Activated T-cell treated with anti-CD3 and anti-CD28 coated beads, Interleukin-2, amount 50 U/mL, for 72 hours (primary cell): ENCODE data around the gene CTPS1. TPM values are rescaled to one million over a fixed set of nuclear protein-coding genes. Genes with fewer than 3 reads are reported as not detected.

Source experiments
- ATAC-seq, 2 donors: fragments of 150-1000 bp; cut with Tn5 transposase; replicated peaks in 1 of 2; 2 replicates each; pipeline ENCODE4 v1.10.0; 2021; ENCODE audit warnings: moderate library complexity in 2 of 2, mild to moderate bottlenecking in 1 of 2
- DNase-seq, 2 donors: peaks; one replicate each; pipeline ENCODE4 v3.0.0; 2021 to 2022; ENCODE audit warnings: mixed read lengths in 1 of 2
- H3K27ac Mint-ChIP-seq: one replicate; pipeline ENCODE4 v1.8.0; 2022; ENCODE audit warnings: mild to moderate bottlenecking, moderate library complexity, mixed read lengths
- H3K27me3 Mint-ChIP-seq: one replicate; pipeline ENCODE4 v1.8.0; 2022; ENCODE audit warnings: low read depth, mixed read lengths
- H3K36me3 Mint-ChIP-seq, 2 donors: one replicate each; pipeline ENCODE4 v1.8.0; 2022; ENCODE audit warnings: mixed read lengths in 2 of 2, mild to moderate bottlenecking in 1 of 2; ENCODE audit not compliant: insufficient read depth in 2 of 2
- H3K4me1 Mint-ChIP-seq: one replicate; pipeline ENCODE4 v1.8.0; 2022; ENCODE audit warnings: low read depth, mixed read lengths
- H3K4me3 Mint-ChIP-seq, 2 donors: one replicate each; pipeline ENCODE4 v1.8.0; 2022; ENCODE audit warnings: mild to moderate bottlenecking in 2 of 2, mixed read lengths in 2 of 2, moderate library complexity in 2 of 2
- H3K9me3 Mint-ChIP-seq, 2 donors: one replicate each; pipeline ENCODE4 v1.8.0; 2022; ENCODE audit warnings: mixed read lengths in 2 of 2
- total RNA-seq, 2 donors: library from RNA; stranded (reverse); gene quantifications; one replicate each; pipeline ENCODE4 v1.2.3, GENCODE V29; 2022

CTPS1 gene
- total RNA-seq, 2 donors from 2014 or later, result 47.9 to 49.6 TPM

DNA sequence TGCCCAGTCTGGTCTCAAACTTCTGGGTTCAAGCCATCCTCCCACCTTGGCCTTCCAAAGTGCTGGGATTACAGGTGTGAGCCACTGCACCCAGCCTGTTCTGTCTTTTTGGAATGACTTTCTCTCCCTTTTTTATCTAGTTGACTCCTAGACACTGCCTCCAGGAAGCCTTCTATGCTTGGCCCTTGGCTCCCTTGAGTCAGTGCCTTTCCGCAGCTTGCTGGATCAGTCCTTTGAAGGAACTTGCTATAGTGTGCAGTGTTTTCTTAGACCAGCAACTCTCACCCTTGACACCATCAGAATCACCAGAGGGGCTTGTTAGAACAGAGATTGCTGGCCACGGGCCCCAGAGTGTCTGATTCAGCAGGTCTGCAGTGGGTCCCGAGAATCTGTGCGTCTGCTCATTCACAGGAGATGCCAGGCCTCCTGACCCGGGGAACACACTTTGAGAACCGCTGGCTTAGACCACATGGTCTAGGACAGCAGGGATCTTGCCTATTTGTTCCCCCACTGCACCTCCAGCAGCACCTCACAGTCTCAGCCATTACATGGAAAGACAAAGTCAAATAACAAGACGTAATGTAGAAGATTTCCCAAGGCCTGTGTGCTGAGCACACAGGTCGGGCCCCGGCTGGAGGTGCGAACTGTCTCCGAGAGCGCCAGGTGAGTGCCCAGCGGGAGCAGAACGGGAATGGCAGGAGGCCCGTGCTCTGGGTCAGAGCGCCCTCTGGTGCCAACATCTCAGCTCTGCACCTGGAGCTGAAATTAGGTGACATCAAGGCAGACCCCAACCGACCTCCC, 27.4 kb upstream of the CTPS1 start:
- H3K4me3 Mint-ChIP-seq, result no peak overlapping the region

GRCh38 chr1:40952744-40953315, 26.7 kb upstream of the CTPS1 start:
- H3K27ac Mint-ChIP-seq, result no peak overlapping the region
- H3K4me3 Mint-ChIP-seq, result no peak overlapping the region
- no peaks in the 10 kb centered on the region for H3K9me3 Mint-ChIP-seq
- H3K36me3 Mint-ChIP-seq, result no peaks in the 10 kb centered on the region
- DNase-seq (no peak), ATAC-seq (no peak)
- H3K4me1 Mint-ChIP-seq, result peaks cover 9% of the 10 kb centered on the region
- peaks cover 19% of the 10 kb centered on the region for H3K27me3 Mint-ChIP-seq

More for the DNA sequence above, 27.4 kb upstream of the CTPS1 start:
- peaks cover 9% of the 10 kb centered on the region for H3K4me1 Mint-ChIP-seq
- no peaks in the 10 kb centered on the region for H3K36me3 Mint-ChIP-seq
- peak; percentile 63 to 64 for ATAC-seq
- H3K27me3 Mint-ChIP-seq, result peaks cover 19% of the 10 kb centered on the region
- no peak overlapping the region for H3K27ac Mint-ChIP-seq
- no peaks in the 10 kb centered on the region for H3K9me3 Mint-ChIP-seq
- DNase-seq, result peak; percentile 54 to 67

- Mint-ChIP-seq H3K27ac (no peak overlapping the region), H3K9me3 (no peaks in the 10 kb centered on the region), H3K4me1 (peaks cover 9% of the 10 kb centered on the region), H3K36me3 (no peaks in the 10 kb centered on the region), H3K27me3 (peaks cover 19% of the 10 kb centered on the region), H3K4me3 (no peak overlapping the region)
- ATAC-seq, result no peak
- no peak for DNase-seq
These were observed 24.9 kb upstream of the CTPS1 start for GRCh38 chr1:40954626-40955025.

DNA sequence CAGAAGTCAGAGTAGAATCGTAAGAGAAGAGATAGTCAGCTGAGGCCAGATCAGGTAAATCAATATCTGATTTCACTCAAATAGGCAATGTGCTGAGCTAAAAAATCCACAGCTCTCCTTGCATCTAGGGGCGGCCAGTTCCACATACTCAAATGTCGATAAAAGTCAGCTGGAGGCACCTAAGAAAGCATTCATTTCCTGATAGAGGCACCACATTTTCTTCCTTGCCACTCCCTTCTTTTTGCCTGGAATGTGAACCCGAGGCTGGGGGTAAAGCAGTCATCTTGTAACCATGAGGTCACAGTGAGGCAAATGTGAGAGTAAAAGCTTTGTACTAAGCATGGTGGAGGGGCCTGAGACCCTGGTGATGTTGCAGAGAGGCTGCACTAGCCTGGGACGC, 24.2 kb upstream of the CTPS1 start:
- no peaks in the 10 kb centered on the region for H3K36me3 Mint-ChIP-seq
- H3K4me3 Mint-ChIP-seq, result no peak overlapping the region
- DNase-seq (no peak), ATAC-seq (no peak)
- peaks cover 9% of the 10 kb centered on the region for H3K4me1 Mint-ChIP-seq
- no peaks in the 10 kb centered on the region for H3K9me3 Mint-ChIP-seq
- H3K27me3 Mint-ChIP-seq, result peaks cover 19% of the 10 kb centered on the region
- H3K27ac Mint-ChIP-seq, result no peak overlapping the region

GRCh38 chr1:40956407-40956806, 23.1 kb upstream of the CTPS1 start:
- H3K27ac Mint-ChIP-seq, result no peak overlapping the region
- ATAC-seq (no peak), DNase-seq (no peak)
- peaks cover 19% of the 10 kb centered on the region for H3K27me3 Mint-ChIP-seq
- no peaks in the 10 kb centered on the region for H3K9me3 Mint-ChIP-seq
- H3K4me3 Mint-ChIP-seq, result no peak overlapping the region
- H3K36me3 Mint-ChIP-seq, result no peaks in the 10 kb centered on the region
- peaks cover 9% of the 10 kb centered on the region for H3K4me1 Mint-ChIP-seq

GRCh38 chr1:40958210-40958609, 21.3 kb upstream of the CTPS1 start:
- H3K27ac Mint-ChIP-seq, result no peak overlapping the region
- H3K4me1 Mint-ChIP-seq, result no peaks in the 10 kb centered on the region
- no peaks in the 10 kb centered on the region for H3K36me3 Mint-ChIP-seq
- no peaks in the 10 kb centered on the region for H3K9me3 Mint-ChIP-seq
- DNase-seq (no peak), ATAC-seq (no peak)
- H3K27me3 Mint-ChIP-seq, result peaks cover 14% of the 10 kb centered on the region
- no peak overlapping the region for H3K4me3 Mint-ChIP-seq

DNA sequence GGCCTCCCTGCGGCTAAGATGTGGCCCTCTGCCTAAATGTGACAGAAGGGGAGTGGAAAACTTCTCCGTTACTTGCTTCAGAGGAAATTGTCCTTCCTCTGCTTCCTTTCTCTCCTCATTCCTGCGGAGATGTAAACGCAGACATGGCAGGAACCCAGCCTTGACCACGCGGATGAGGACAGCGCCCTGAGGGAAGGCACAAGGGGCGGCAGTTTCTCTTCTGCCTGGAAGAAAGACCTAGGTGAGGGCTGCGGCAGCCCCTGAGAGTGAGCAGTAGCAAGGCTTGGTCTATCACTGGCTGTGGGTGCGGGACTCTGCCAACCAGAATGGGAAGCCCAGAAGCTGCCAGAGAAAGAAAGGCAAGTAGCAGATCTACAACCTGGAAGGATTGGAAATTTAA, 14.0 kb upstream of the CTPS1 start:
- H3K27me3 Mint-ChIP-seq, result peaks cover 6% of the 10 kb centered on the region
- H3K4me3 Mint-ChIP-seq, result no peak overlapping the region
- H3K36me3 Mint-ChIP-seq, result no peaks in the 10 kb centered on the region
- no peak for DNase-seq
- H3K27ac Mint-ChIP-seq, result no peak overlapping the region
- H3K9me3 Mint-ChIP-seq, result no peaks in the 10 kb centered on the region
- no peak for ATAC-seq
- H3K4me1 Mint-ChIP-seq, result no peaks in the 10 kb centered on the region

DNA sequence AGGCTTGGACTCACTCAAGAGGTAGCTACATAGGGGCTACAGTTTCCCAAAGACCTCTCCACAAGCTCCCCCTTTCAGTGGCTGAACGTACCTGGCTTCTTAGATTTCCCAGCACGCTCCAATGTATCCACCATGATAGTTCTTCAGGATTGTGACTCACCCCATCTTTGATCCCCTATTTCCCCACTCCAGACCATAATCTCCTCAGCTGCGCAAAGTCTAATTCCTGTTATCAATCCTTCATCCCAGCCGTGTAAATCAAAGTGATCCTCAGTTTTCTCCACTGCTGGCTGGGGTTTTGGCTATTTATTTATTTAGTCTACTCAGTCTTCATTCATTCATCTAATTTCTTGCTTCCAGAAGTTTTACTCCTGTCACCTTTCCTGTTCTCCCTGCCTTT, 13.1 kb upstream of the CTPS1 start:
- Mint-ChIP-seq H3K9me3 (no peaks in the 10 kb centered on the region), H3K4me1 (no peaks in the 10 kb centered on the region), H3K4me3 (no peak overlapping the region), H3K27ac (no peak overlapping the region), H3K27me3 (peaks cover 6% of the 10 kb centered on the region), H3K36me3 (no peaks in the 10 kb centered on the region)
- ATAC-seq (no peak), DNase-seq (no peak)

DNA sequence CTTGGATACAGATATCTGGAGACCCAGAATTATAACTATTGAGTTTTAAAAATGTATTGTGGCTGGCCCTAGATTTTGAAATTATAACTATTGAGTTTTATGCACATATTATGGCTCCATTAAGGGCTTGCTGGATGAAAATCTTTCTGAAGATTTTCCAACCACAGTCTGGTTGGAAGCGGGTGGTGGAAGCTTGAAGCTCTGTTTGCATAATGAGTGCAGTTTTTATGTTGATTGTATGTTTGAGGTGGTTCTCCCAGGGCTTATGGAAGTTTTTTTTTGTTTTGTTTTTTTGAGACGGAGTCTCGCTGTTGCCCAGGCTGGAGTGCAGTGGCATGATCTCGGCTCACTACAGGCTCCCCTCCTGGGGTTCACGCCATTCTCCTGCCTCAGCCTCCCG, 10.1 kb upstream of the CTPS1 start:
- peaks cover 9% of the 10 kb centered on the region for H3K4me1 Mint-ChIP-seq
- no peaks in the 10 kb centered on the region for H3K9me3 Mint-ChIP-seq
- ATAC-seq (no peak), DNase-seq (no peak)
- no peaks in the 10 kb centered on the region for H3K36me3 Mint-ChIP-seq
- no peak overlapping the region for H3K27ac Mint-ChIP-seq
- H3K4me3 Mint-ChIP-seq, result no peak overlapping the region
- H3K27me3 Mint-ChIP-seq, result peaks cover 6% of the 10 kb centered on the region

- no peak overlapping the region for H3K27ac Mint-ChIP-seq
- H3K9me3 Mint-ChIP-seq, result no peaks in the 10 kb centered on the region
- DNase-seq, result no peak
- ATAC-seq, result no peak
- H3K27me3 Mint-ChIP-seq, result peaks cover 6% of the 10 kb centered on the region
- no peak overlapping the region for H3K4me3 Mint-ChIP-seq
- H3K4me1 Mint-ChIP-seq, result peaks cover 9% of the 10 kb centered on the region
- no peaks in the 10 kb centered on the region for H3K36me3 Mint-ChIP-seq
These were observed 7.5 kb upstream of the CTPS1 start for GRCh38 chr1:40971966-40972365.

- Mint-ChIP-seq H3K9me3 (no peaks in the 10 kb centered on the region), H3K4me3 (no peak overlapping the region), H3K36me3 (no peaks in the 10 kb centered on the region), H3K27me3 (peaks cover 6% of the 10 kb centered on the region), H3K27ac (no peak overlapping the region), H3K4me1 (peaks cover 12% of the 10 kb centered on the region)
- DNase-seq (no peak), ATAC-seq (no peak)
These were observed 5.6 kb upstream of the CTPS1 start for GRCh38 chr1:40973912-40974311.

DNA sequence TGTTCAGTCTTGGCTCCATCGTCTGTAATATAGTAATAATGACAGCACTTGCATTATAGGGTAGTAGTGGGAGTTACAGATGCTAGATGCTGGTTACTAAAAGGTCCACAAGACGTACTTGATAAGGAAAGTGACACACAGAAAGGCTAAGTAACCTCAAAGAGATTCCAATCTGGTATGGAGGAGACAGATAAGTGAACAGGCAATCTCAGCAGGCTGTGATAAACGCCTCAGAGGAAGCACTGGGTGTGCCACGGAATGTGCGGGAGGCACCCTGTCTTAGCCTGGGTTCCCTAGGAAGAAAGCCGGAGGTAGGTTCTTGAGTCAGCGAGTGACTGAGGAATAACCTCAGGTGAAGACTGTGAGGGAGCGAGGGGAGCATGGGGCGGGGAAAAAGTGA, 4.6 kb upstream of the CTPS1 start:
- Mint-ChIP-seq H3K27ac (no peak overlapping the region), H3K27me3 (no peaks in the 10 kb centered on the region), H3K36me3 (no peaks in the 10 kb centered on the region), H3K4me1 (peaks cover 14% of the 10 kb centered on the region), H3K9me3 (no peaks in the 10 kb centered on the region), H3K4me3 (no peak overlapping the region)
- DNase-seq, result no peak
- ATAC-seq, result no peak

DNA sequence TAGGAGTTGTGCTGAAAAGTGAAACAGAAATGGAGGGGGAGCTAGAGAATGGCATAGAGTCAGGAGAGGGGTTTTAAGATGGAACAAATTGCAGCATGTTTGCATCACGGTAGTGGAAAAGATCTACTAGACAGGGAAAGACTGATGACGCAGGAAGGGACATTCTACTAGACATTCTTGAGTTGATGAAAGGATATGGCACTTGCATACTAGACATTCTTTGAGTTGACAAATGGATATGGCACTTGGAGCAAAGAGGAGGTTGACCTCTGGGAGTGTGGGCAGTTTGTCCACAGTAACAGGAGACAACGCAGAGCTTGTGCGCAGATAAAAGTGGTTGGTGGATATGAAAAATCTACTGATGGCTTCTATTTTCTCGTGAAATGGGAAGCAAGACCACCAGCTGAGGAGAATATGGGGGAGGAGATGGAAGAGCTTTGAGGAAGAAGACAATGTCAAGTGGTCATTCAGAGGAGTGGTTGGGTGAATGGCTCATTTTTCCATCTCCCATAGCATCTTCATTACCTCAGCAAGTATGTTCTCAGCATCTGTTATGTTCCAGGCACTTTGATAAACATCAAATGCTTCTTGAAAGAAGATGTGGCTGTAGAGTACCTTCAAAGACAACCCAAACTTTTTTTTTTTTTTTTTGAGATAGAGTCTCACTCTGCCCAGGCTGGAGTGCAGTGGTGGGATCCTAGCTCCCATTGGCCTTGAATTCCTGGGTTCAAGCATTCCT, 2.4 kb upstream of the CTPS1 start:
- peaks cover 1 to 7% of the 10 kb centered on the region in 2 donors for H3K36me3 Mint-ChIP-seq
- H3K27me3 Mint-ChIP-seq, result no peaks in the 10 kb centered on the region
- no peak for ATAC-seq
- H3K27ac Mint-ChIP-seq, result no peak overlapping the region
- no peak for DNase-seq
- H3K4me1 Mint-ChIP-seq, result peaks cover 33% of the 10 kb centered on the region
- H3K9me3 Mint-ChIP-seq, result no peaks in the 10 kb centered on the region
- no peak overlapping the region for H3K4me3 Mint-ChIP-seq
